ENCODE data around the gene FAM171A1.

The FAM171A1 gene

DNA sequence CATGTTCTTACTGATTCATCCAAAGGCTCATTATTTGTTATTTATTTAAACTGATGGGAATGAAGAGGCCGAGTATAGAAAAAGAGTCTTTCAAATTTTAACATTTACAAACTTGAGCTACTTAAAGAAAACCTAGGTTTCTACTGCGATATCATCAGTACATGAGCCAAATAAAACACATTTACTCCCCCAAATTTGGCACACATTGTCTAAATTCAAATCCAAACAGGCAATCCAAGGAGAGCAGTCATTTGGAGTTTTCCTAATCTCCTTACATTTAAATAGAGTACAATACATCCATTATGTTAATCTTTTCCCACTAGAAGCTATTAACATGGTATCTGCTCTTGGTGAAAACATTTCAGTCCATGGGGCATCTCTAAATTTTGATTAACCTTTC is 204.8 kb downstream of the FAM171A1 start:
- DNase-seq = no peak

- no peak for DNase-seq
Measured at GRCh38 chr10:15163253-15163828, 207.7 kb downstream of the FAM171A1 start.
